Stimulated activated CD8-positive, alpha-beta memory T cell treated with anti-CD3 and anti-CD28 coated beads, Interleukin-15, amount 100 ng/mL, for 1 hour (primary cell): ENCODE measurements around the gene PDIA3.
A peak's percentile ranks its signal among the peaks of the same experiment; 100 is the strongest.
"Not testable (repeated sequence)": the region's sequence is repeated elsewhere in the genome, so short reads cannot be mapped to it uniquely, and the experiment has no call there.

Experiments
- DNase-seq: peaks from one replicate; pipeline ENCODE4 v3.0.0-alpha.2; 2020; ENCODE audit warnings: low read depth

Gene PDIA3

DNA sequence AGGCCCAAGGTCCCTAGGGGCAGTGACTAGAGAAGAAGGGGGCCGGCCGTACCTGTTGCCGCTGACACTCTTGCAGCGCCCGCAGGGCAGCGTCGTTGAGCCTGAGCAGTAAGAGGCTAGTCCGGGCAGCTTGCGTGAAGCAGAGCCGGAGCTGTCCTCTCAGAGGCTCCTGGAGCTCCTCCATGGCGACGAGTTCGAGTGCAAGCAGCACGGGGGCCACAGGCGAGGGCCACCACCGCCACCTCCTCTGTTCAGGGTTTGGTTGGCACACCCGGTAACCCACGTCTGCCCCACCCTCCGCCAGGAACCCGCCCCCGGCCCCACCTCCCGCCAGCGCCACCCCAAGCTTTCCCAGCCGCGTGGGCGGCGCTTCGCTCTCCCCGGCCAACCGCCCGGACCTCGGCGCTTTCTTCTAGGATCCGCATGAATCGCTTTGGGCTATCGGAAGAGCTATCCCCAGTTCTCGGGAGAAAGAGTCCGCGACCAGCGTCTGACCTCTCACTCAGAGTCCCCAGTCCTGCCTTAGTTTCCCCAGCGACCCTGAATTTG lies 30.6 kb downstream of the PDIA3 start, which contains the start of gene ELL3:
Gene ELL3 (minus strand): TSS at position 249 of the 549 bp plus-strand sequence. CDS start 65 bp downstream, at position 184.
- DNase-seq, result peak; percentile 57

DNA sequence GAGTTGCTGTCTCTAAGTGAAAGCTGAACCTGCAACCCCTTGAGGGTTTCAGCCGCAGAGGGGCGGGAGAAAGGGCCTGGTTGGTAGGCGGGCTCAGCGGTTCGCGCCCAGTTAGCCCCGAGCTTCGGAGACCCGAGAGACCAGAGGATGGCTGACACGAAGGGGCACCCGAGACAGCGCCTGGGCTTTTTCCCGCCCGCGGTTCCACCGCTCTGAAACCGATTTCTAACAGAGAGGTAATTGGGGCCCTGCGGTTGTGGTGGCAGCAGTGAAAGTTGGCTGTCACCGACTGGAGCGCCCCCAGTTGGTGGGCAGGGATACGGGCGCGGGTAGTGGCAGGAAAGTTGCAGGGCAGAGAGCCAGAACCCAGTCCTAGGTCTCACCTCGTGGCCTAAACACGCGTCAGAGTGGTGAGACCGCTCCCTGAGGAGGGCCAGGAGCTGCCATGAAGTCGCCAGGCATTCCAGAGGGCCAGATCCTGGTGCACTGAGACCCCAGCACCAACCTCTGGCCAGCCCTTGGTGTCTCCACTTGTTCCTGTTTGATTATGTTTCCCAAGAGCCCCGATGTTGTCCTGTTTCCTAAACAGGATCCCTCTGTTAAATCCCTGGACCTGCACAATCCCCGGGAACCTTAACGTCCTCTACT lies 31.2 kb downstream of the PDIA3 start:
- DNase-seq, result peak; percentile 69

DNA sequence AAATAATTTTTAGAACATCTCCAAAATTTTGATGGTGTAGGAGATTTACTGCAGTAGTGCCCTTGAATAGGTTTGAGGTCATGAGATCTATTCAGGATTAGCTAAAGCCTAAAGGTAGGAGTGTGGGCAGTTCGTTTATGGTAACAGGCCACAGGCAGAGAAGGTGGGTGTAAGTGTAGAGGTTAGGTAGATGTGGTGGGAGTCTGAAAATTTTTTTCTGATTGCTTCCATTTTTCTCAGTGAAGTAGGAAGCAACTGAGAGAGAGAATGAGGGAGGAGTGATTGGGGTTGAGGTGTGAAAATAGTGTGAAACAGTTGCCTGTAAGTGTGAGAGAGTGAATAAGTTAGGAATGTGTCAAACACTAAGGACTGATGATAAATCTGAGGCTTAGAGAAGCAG lies 32.8 kb downstream of the PDIA3 start:
- no peak for DNase-seq

DNA sequence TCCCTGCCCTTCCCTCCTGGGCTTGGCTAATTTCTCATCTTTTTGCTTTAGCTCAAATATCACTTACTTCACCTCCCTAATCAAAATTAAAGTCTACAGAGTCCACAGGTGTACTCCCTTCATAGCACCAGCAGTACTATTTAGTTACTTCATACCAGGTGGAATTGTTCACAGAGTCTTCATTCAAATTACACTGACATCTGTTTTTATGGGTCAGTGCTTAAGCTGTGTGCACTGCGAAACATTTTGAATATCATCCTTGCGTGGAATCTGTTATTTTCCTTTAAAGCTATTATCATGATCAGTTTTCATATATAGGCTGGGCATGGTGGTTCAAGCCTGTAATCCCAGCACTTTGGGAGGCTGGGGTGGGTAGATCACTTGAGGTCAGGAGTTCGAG lies 43.2 kb downstream of the PDIA3 start:
- DNase-seq, result no peak

DNA sequence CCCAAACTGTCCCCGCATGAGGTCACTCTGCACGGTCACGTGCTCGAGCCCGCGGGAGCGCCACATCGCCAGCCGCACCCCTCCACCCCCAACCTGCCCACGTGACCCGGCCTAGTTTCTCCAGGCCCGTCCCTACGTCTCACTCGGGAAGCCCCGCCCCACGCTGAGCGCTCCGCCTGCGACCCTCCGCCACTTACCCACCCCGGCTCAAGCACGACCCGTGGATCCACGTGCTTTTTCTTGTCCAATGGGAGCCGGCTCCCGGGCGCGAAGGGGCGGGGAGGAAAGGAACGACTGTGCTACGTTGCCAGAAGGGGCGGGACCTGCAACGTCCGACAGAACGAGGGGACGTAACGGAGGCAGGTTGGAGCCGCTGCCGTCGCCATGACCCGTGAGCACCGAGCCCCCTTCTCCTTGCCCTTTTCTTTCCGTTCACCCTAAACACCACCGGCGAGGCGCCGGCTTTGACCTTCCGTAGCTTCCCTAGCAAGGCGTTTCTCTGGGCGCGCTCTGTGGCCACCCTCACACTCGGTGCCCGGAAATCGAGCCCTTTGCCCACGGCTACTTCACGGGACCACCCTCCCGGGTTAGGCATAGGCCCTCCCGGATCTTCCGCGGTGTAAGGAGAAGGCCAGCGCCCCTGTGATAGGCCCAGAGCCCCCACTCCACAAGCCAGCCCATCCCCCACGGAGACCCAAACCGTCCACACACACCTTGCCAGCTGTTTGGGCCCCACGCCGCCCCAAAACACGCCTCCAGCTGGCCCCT lies 45.9 kb downstream of the PDIA3 start, which contains the start of gene SERF2:
Gene SERF2 (plus strand): TSS at position 328 of the 768 bp plus-strand sequence. CDS start 57 bp downstream, at position 385.
- peak; percentile 99 for DNase-seq

DNA sequence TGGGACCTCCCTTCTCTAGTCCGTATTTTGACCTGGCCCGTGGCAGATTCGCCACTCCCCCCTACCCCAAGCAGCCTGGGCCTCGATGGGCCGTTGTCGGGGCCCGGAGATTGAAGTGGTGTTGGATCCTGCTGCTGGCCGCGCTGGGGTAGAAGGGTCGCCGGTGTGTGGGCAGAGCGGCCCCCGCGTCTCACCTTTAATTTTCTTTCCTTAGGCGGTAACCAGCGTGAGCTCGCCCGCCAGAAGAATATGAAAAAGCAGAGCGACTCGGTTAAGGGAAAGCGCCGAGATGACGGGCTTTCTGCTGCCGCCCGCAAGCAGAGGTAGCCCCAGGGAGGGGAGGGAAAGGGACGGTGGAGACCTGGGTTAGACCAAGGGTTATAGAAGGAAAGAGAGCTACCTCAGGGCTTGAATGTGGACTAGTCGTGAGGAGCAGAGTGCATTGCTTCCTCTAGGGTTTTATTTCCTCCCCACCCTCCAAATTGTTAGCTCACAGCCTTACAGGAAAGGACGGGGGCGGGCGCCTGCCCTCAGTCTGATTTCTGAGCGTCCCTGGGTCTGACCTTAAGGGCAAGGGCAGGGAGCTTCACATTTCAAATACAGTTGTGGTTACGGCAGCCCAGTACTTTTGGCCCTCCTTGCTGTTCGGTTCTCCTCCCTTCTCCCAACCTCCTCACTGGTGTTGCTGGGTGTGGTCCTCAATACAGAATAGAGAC lies 46.7 kb downstream of the PDIA3 start:
- DNase-seq, result no peak

DNA sequence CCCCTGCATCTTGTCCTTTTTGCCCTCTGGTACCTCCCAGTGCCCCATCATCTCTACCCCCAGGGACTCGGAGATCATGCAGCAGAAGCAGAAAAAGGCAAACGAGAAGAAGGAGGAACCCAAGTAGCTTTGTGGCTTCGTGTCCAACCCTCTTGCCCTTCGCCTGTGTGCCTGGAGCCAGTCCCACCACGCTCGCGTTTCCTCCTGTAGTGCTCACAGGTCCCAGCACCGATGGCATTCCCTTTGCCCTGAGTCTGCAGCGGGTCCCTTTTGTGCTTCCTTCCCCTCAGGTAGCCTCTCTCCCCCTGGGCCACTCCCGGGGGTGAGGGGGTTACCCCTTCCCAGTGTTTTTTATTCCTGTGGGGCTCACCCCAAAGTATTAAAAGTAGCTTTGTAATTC lies 47.4 kb downstream of the PDIA3 start:
- DNase-seq, result no peak

DNA sequence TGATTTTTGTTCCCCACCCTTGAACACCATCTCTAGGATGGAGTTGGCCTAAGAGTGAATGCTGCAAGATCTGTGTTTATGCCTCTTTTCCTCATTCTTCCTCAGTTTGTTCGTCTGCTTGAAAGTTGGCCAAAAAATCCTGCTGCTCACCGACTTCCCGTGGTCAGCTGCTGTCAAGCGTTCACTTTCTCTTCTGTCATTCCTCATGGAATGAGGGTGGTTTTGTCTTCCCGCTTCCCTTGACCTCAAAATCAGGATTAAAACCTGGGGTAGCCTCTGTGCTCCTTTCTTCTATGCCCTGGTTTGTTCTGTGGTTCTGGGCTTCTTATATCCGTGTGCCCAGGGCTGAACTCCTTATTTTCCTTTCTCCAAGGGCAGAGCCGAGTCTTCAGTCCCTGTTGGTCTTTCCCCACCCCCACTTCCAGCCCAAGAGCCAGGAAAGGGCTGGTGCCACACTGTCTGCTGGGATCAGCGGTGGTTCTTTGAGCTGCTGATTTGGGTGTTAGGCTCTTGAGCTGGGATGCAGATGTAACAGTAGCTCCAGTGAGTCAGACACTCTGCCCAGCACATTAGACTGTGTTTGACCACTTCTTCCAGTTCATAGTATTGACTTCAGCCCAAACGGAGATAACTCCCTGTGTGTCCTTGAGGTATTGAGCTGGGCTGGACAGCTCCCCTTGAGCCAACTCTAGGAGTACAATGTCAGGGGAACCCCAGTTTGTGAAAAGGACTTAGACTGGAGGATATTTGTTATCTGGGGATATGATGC lies 48.2 kb downstream of the PDIA3 start:
- DNase-seq, result no peak

DNA sequence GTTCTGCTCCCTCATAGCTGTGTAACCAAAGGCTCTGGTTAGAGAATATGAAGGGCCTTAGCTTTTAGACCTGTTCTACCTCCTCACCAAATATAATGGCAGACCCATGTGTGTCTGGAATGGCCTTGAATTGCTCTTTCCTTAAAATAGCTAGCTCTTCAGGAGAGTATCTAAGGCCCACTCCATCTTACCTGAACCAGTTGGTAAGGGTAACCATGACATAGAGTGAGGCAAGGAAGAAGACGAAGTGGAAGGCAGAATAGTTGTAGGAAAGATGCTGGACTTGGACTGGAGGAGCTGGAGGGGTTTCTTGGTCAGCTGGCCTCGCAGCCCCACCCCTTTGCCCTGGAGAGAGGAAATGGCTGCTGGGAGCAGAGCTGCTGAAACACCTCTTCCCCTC lies 49.0 kb downstream of the PDIA3 start:
- DNase-seq, result no peak

DNA sequence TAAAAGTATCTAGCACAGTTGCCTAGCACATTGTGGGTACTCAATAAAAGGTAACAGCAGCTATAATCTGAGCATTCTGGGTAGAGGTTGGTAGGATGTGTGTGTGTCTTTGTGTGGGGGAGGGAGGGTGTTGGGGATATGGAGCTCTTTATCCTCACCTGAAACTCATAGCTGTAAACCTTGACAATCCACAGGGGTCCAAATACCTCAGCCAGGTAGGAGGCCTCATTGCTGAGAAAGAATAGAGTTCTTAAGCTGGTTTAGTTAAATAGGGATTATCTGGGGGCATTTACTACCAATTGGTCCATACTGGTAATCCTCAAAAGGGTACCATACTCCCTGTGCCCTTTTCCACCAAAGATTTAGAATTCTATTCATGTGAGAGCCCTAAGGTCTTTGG lies 49.8 kb downstream of the PDIA3 start:
- no peak for DNase-seq

DNA sequence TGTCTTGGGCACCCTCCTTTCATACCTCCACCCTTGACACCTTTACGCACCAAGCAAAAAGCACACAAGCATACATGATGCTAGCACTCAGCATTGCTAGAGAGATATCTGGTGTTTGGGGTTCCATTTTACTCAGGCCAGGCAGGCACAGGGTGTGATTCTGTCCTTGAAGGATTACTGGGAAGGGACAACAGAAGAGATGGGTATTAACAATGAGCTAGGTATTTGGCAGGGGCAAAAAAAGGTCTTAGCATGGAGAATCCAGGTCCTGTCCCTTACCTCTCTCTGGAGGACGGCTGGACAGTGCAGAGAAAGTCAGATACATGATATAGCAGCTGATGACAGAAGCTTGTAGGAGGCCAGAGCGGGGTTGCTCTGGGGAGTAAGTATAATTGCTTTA lies 50.3 kb downstream of the PDIA3 start:
- no peak for DNase-seq

DNA sequence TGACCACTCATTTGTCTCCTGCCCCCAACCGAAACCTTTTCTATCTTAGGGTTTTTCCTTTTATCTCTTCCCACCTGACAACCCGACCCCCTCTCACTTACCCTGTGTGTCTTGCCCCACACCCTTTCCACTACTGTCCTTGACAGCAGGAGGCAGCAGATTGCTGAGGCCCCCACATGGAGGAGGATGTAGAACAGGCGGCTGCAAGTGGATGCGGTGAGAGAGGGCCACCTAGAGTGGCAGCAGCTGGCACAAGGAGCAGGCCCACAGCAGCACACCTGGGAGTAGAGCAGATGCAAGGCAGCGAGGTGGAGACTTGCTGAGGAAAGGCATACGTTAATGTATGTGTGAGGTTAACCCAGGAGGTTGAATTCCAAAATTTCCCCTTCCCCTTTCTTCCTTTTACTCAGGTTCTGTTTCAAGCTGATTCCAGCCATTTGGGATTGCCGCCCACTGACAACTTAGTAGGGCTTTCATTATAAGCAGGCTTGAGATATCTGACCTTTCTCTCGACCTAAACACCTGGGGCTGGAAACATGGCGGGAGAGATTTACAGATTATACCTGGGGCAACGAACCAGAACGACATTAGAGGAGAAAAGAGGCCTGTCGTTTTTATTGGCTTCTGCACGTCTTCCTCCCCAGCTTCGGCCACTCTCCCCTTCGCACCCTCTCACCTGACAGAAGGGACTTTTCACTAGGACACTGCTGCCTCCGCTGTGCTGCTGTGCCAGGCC lies 53.1 kb downstream of the PDIA3 start:
- DNase-seq, result no peak

DNA sequence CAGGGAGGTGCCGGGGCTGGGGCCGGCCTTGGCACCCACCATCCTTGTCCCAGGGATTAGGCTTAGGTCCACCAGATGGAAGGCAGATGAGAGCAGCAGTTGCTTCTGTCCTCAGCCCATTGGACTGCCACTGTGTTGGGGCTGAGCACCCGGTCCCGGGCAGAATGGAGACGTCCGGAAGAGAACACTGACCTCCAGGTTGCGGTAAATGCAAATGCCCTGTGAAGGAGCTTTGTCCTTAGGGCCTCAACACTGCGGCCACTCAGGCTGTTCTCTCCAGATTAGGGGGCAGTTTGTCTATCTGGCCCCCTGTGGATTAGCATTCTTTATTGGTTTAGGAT lies 53.7 kb downstream of the PDIA3 start, which contains the start of gene SERINC4:
Gene SERINC4 (minus strand): TSS at position 276 of the 341 bp plus-strand sequence. CDS start 234 bp downstream, at position 42.
- no peak for DNase-seq

DNA sequence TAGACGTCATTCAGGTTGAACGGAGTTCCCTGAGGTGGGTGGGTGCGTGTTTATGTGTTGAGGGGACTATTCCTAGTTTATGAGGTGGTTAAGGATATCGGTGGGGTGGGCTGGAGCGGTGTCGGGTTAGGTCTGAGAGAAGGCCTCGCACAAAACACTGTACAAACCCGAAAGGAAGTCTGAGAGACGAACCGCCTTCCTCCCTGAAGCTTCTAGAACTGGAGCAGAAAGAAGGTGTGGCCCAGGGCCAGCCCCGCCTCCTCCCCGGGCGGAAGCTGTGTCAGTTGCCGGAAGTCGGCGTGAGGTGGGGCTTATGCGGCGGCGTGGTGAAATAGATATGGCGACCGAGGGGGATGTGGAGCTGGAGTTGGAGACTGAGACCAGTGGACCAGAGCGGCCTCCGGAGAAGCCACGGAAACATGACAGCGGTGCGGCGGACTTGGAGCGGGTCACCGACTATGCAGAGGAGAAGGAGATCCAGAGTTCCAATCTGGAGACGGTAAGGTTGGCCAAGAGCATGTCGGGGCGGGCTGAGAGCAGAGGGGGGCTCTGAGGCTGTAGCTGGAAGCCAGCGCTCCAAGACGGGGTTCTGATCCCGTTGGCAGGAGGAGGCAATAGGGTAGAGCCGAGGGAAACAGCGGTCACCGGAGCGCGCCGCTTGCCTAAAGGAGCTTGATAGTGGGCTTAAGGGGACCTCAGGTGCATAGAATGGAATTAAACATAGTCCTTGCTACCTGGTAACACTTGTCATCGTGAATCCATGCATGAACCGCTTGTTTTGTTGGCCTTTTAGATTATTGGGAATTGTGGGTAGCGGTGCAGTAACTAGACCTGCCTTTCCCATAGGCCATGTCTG lies 54.3 kb downstream of the PDIA3 start, which contains the start of gene HYPK:
Gene HYPK (plus strand): TSS at position 314 of the 856 bp plus-strand sequence. CDS start 24 bp downstream, at position 338.
- DNase-seq, result peak; percentile 89

DNA sequence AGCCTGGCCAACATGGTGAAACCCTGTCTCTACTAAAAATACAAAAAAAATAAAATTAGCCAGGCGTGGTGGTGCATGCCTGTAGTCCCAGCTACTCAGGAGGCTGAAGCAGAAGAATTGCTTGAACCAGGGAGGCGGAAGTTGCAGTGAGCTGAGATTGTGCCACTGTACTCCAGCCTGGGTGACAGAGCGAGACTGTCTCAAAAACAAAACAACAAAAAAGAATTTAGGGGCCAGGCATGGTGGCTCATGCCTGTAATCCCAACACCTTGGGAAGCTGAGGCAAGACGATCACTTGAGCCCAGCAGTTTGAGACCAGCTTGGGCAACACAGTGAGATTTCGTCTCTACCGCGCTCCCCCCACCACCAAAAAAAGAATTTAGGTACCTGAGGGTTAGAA lies 56.4 kb downstream of the PDIA3 start:
- not testable (repeated sequence) for DNase-seq

DNA sequence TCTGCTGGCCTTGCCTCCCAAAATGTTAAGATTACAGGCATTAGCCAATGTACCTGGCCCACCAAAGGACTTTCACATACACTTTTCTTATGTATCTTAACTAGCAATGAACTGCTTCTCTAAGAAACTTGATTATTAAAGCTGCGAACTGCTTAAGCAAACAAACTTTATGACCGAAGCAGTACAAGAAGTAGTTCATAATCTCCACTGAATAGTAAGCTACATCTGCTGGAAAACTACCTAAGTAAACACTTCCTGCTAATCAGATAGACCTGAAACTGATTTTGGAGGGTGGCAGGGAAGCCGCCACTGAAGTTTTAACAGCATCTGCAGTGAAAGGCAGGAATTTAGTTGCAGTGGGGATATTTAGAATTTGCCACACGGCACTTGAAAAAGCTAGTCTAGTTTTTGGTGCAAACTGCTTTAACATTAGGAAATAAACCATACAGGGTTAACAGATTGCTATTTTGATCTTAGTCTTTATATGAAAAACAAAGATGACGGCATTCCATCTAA lies 62.3 kb downstream of the PDIA3 start:
- DNase-seq, result no peak

DNA sequence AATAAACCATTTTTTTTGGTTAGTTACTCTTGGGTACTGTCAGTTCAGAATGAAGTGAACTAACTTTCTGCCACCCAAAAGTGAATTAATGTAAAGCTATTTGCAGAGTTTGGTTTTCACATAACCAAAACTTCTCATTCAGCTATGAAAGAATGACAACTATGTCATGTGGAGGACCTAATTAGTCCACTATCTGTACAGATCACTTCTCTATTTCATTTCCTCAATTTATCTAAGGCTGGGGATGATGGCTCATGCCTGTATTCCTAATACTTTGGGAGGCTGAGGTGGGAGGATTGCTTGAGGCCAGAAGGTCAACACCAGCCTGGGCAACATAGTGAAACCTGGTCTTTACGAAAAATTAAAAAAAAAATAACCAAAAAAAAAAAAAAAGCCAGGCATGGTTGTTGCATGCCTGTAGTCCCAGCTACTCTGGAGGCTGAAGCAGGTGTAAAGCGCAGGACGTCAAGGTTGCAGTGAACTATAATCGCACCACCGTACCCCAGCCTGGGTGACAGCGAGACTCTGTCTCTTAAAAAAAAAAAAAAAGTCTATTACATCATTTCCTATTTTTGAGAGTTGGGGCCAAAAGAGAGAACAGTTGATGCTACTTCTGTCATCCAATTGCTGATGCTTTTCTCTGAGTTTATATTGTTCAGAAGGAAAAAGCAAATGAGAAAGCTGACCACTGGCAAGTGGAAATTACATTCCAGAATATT lies 62.9 kb downstream of the PDIA3 start:
- DNase-seq, result no peak

DNA sequence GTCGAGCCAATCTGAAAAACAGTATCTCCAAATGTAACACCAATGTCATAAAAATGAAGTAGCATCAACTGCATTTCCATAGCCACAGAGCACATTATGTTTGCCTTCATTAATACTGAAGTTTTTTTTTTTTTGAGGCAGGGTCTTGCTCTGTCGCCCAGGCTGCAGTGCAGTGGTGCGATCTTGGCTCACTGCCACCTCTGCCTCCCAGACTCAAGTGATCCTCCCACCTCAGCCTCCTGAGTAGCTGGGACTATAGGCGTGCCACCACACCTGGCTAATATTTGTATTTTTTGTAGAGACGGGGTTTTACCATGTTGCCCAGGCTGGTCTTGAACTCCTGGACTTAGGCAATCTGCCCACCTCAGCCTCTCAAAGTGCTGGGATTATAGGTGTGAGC lies 68.8 kb downstream of the PDIA3 start:
- not testable (repeated sequence) for DNase-seq

DNA sequence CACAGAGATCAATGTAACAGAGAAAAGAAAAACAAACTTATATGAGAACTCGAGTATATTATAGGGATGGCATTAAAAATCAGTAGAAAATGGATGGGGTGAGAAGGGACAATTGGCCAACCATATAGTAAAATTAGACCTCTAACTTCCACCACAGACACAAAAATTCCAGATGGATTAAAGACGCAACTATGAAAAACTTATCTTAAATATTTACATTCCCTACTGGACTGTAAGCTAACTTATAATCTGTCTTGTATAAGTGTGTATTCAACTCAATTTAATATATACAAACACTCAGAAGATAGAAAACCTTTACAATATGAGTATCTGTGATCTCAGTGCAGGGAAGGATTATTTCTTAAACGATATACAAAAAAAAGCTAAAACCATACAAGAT lies 75.3 kb downstream of the PDIA3 start:
- DNase-seq, result no peak
